Cortex of kidney (tissue), 1 donor: ENCODE data around the gene HEPHL1.

ENCODE experiments used
- DNase-seq: peaks from one replicate; lab custom pipeline; 2025; lab: John Stamatoyannopoulos, UW

The HEPHL1 gene

DNA sequence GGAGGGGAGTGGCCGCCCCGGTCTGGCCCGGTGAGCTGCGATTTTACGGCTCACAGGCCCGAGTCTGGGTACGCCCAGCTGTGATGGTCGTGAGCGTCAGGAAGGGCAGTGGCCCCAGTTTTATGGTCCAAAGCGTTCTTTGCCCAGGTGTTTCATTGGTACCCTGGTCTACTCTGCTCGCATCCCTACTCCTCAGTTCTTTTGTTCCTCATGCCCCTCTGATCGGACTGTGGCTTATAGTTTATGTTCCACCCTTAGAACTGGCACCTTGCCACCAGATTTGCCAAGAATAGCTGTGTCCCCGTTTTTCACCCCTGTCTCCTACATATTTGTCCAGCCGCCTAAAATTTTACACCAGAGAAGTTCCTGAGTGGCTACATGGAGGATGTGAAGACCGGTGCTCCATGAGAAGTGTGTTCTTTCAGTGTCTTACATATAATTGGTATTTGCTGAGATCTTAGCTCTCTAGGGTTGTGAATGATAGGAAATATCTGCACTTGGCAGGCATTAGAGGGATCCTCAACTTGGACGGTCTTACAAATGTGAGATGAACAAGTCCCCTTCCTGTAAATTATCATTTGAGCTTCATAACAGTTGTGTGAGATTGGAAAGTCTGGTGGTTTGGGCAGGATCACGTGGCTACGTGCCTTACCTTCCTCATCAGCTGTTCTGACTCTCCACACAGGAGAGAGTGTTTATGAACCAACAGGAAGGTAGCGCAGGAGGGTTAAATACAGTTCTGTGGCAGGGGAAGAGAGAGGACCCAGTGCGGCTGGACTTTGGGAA is 108.6 kb downstream of the HEPHL1 start:
- DNase-seq: no peak

DNA sequence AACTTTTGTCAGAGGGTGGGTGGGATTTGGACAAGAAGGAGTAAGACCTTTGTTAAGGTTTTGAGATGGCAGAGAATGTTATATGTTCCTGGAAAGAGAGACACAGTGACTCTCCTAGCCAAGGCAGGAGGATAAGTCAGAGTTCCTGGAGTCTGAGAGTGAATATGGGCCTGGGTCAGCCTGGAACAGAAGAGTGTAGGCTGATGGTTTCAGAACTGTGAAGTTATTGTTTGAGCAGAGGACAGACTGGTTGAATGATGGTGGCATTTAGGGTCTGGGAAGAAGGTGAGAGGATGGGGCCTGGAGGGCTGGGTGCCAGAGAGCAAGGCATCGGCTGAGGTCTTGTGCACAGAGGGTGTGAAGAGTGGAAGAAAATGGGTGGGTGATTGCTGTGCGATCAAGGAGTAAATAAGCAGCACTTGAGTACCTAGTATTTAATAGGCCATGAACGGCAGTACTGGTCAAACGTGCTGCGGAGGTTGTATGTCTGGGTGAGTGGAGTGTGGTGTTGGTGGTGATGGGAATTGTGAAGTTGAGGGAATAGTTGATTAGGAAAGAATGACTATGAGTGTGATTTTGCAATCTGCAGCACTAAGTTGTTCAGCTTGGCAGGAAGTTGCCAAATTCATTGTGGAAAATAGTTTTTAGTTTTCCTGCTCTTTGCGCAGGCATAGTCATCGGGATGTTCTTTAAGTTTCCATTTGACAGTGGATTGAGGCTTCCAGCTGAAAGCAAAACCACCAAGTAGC is 109.3 kb downstream of the HEPHL1 start:
- no peak for DNase-seq

DNA sequence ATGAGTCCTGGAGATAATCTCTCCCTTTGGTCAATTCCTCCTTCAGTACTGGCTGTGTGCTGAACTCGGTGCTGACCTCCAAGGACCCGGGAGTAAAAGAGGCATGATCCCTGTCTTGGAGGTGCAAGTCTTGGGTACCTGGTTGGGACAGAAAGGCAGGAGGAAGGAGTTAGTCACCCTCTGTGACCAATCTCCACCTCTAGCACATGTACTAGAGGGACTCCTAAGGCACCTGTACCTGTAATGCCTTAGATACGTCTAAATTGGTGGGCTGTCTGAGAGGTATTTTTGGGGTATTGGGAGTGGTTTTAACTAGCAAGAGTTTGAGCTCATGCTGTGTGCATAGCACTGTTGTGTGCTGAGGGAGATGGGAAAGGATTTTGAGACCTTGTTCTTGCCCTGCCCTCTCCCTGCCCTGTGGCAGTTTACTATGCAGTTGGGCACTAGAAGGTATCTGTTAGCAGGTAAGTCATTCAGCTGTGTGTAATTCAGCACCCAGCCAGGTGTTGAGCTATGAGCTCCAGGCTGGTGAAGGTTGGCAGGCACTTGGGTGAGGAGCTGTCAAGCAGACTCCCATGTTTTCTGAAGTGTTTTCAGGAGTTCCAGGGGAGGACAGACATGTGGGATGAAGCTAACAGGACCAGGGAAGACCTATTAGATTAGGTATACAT is 110.0 kb downstream of the HEPHL1 start:
- DNase-seq: no peak

DNA sequence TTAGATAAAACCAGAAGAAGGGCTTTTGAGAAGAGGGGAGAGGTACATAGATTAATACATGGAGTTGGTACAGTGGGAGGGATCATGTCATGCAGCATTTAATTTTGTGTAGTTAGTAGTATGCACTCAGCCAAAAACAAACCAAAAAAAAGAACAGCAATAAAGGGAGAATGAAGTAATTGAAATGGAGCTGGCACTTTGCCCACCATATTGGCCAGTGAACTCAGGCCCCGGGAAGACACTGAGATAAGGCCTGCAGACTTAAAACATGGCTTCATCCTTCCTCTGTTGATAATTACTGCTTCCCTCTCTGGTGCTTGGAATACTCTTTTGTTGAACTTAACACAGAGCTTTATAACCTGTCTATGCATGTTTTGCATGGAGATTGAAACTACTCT is 110.6 kb downstream of the HEPHL1 start:
- no peak for DNase-seq

DNA sequence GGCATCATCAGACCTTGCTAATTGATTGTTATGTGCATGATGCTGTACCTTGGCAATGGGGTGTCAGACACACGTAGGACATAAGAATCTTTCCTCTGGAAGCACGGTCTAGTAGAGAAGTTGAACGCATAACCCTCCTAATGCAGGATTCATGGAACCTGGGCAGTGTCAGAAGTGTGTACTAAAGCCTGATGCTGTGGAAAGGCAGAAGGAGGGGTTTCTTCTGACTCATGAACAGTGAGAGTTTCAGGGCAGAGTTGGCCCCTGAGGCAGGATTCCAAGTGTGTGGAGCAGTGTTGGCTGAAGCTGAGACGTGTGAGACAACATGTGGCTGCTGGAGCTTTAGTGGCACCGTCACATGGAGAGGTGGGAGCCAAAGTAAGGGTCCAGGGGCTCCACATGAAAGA is 111.0 kb downstream of the HEPHL1 start:
- no peak for DNase-seq

DNA sequence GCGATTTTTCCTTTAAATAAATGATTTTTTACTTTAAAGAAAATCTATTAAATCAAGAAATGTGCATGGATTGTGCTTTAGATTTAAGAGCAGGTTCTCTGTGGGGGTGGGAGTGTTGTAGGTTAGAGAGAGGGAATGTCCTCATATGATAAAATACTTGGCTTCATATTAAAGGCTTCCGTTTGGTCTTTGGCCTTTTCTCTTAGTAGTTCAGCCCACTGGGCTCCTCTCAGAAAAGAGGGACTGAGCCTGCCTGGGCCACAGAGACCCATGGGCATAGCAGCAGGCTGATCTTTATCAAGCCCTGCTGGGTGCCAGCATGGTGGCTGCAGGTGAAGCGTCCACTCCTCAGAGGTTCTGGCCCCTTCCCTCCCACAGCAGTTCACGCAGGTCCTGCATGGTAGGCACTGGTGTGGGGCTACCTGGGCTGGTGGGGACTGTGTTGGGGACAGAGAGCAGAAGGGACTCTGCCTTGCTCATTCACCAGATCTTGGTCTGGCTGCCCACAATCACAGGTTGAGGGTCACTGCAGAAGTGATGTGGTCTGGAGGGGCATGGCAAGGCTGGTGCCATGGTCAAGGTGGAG is 111.8 kb downstream of the HEPHL1 start:
- DNase-seq: no peak

DNA sequence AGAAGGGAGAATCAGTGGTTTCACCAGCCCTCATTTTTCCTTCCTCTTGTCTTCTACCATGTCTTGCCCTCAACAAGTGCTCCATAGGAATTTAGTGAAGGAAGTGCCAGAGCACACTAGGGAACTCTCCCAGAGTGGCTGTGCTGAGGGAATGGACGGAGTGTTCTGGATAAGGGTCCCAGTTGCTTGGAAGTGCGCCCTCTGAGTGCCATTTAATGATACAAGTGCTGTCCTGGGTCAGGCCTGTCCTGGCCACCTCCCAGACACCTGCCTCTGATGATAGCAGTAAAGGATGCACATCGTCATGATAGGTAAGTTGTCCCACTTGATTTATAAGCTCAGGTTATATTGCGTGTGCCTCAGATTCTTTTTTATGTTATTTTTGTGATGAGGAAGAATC is 112.6 kb downstream of the HEPHL1 start:
- no peak for DNase-seq

DNA sequence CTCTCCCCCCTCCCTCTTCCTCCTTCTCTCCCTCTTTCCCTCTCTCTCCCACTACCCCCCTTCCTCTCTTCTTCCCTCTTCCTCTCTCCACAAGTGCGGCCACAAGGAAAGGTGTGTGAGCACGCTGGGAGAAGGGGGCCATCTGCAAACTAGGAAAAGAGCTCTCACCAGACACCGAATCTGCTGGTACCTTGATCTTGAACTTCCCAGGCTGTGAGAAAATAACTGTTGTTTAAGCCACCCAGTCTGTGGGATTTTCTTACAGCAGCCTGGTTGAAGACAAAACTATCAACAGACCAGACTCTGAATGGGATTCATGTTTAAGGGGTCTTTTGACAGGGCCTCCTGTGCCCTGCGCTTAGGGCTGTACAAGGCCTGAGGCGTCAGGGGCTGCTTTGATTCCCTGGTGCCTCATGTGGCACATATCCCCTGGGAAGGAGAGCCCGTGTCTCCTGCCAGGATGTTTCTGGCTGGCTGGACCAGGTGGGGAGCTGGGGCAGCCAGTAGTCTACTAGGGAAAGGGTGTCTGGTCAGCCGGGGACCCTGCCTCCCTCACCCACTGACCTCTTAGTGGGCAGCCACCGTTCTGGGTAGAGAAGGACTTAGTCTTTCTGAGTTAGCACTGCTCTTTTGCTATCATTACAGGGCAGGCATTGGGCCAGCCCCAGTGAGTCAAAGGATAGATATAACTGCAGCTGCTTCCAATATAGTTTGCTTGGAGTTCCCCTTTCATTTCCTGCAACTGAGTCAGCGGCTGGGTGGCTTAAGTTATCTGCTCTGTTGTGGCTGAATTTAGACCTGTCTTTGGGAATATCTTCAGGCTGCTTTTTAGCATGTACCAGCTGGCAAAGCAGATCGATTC is 113.7 kb downstream of the HEPHL1 start:
- DNase-seq: no peak

DNA sequence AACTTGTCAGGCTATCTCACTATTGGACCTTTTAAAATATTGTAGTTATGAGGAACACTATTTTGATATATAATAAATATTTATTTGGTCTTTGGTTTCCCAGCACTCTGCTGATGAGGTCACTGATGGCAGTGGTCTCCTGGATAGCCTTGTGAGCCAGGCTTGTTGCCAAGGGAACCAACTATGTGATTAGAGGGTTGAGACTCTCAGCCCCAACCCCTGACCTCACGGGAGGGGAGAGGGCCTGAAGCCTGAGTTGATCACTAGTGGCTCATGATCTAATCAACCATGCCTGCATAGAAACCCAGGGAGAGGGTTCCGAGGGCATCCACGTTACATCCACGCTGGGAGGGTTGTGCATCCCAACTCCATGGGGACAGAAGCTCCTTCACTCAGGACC is 118.3 kb downstream of the HEPHL1 start:
- no peak for DNase-seq

DNA sequence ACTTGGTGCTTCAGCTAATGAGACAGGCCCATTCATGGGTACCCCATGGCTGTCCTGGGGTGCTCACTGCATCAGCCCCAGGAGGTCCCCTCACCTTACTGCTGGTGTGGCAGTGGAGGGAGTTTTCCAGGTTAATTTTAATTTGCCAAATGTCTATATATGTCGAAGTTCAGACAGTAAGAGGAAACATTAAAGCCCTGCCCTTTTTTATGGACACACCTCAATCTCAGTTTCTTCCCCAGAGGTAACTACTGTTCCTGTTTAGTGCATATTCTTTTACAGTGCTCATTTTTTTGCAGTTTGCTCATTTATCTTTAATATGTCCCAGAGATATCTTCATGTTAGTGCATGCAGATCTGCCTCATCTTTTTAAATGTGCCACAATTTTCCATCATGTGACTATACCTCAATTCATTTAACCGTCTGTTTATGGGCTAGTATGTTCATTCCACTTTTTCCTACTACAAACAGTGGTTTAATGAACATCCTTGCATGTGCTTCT is 119.1 kb downstream of the HEPHL1 start:
- no peak for DNase-seq

DNA sequence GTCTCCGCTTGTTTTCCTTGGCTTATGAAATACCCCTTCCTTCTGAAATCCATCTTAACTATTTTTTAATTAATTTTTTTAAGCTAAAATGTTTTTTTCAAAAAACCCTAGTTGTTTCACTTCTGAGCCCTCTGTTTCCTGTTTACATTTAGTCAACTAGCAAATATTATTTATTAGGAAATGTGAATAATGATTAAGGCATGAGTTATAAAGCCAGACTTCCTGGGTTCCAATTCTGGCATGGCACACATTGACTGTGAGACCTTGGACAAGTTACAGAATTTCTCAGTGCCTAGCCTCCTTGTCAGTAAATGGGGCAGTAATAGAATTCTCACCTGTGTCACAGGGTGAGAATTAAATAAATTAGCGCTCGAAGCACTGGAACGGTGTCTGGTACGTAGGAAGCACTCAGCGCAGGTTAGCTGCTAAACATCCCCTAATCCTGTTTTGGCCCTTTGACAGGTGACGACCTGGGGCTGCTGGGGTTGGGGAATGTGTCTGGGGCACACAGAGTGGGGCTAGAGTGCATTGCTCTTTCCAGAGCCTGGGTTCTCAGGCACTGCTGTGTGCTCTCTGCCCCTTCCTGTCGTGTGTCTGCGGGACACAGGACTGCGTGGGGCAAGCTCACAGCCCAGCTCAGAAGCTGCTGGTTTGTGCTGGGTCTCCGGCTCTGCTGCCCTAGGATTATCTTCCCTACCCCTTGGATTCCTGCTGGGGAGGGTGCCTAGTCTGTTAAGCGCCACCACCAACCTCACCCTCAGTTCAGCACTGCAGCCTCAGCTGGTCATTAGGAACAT is 120.6 kb downstream of the HEPHL1 start:
- no peak for DNase-seq

DNA sequence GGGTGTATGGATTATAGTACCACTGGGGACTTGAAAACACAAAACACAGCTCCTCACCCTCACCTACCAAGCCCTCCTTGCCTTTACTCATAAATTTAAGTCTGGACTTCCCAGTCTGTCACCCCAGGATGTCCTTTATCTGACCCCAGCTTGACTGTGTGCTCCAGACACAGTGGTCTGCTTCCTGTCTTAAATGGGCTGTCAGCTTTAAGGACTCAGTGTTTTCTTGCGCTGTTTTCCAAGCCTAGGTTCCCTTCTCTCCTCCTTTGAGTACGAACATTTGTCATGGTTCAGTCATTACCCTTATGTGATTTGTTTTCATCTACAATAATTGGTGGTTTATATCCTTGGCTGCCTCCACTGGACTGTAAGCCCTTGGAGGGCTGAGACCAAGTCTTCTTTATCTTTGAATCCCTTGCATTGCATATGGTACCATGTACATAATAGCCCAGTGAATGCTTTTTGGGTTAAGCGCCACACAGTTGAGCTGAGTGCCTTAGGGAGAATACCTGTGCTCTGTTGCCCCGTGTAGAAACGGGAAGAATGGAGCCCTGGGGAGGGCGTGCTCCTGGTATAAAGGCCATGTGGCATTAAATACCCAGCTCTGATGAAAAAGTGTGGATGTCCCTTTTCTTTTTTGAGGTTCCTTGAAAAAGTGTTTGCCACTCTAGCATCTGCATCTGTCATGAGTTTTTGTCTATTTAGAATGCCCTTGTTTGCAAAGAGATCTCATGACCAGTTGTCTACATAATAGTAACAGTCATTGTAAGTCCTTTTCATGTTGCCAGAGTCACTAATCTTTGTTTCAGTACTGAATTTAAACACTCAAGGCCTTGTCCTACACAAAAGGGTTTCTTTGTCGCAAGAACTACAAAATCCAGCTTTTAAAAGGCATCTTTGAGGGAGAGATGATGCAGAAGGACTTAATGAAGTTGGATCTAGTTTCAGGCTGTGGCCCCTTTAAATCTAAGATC is 121.4 kb downstream of the HEPHL1 start:
- no peak for DNase-seq

DNA sequence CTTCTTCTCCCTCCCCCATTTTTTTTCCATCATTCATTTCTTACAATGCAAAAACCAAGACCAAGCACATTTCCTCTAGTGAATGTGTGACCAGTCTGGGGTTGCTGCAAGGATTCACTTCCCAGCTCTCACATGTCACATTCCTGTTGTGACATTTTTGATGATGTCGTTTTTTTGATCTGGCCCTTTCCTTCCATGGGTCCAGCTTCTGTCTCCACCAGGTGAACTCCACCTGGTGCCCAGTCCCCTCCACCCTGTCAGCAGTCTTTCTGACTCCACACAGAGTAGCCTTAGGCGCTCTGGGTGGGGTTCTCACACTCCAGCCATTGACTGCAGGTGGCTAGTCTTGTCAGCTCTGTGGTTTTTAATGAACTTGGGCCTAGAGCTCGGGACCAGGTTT is 123.1 kb downstream of the HEPHL1 start:
- no peak for DNase-seq

DNA sequence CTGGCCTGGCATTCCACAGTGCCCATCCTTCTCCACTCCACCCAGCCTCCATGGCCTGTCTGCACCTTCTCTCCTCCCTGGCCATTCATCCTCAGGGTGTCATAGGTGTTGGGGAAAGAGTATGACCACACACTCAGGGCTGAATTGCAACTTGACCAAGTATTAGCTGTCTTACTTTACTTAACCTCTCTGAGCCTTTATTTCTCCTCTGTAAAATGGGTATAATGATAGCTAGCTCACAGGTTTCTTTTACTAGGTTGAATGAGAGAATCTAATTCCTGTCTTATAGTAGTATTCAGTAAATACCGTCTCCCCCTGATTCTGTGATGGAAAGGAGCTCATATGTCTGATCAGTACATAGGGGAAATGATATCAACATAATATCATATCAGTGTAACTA is 123.5 kb downstream of the HEPHL1 start:
- no peak for DNase-seq

DNA sequence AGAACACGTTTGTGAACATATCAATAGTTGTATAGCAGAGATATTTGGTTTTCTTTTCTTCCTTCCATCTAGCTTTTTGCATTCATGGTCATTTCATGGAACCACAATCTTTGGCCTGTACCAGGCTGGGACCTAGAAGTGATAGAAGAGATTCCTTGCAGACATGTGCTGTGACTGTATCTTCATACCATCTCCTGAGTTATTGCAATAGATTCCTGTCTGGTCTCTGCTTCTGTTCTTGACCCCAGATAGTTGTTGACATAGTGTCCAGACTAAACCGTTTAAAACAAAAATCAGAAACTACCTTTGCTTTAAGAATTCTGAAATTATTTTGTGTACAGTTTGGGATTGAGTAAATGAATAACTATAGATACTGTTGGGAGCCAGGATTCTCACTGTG is 124.3 kb downstream of the HEPHL1 start:
- DNase-seq: no peak

DNA sequence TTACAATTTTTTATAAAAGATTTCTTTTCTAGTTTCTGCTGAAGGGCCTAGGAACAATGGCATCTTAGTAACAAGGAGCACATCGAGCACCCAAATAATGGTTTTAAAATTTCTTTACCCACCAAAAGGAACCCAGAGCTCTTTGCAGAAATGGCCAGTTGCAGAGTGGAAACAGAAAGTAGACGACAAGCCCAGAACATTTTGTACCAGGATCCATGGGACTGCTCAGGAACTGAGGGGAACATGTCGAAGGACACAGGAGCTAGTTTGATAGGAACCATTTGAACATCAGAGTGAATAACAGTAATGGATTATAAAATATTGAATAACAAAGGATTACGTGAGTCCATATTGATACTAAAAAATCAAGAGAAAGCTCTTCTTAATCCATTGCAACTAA is 124.8 kb downstream of the HEPHL1 start:
- no peak for DNase-seq

DNA sequence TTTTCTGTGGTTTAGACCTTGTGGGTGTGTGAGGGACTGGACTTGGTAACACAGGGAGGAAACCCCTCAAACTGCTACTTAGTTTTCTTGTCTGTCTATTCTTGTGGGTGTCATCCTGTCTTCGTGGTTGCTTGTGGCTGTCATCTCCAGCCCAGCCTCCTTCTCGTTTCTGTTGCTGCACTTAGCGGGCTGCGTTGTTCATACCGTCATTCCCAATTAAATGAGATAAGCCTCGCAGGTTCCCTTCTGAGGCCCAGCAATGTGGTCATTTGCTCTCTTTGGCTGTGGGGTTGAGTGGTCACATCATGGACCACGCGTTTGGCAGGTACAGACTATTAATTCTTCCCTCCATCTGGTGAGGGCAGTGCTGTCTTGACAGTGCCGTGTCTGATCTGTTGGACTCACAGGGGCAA is 126.3 kb downstream of the HEPHL1 start:
- DNase-seq: no peak

DNA sequence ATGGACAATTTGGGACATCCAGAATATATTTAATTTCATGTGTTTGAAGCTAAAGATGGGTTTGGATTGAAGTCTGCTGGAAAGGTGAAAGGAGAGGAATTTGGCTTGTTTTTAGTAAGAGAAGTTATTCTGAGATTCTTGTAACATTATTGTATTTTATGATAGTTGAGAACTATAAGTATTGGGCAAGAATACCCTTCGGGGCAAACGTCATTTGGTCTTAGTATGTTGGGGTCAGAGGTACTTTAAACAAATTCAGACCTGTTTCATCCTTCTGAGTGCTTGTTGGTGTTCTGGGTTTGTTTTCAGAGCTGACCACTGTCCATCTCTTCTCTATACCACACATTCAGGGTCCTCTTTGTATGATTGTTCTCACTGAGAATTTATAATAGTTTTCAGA is 127.0 kb downstream of the HEPHL1 start:
- no peak for DNase-seq

DNA sequence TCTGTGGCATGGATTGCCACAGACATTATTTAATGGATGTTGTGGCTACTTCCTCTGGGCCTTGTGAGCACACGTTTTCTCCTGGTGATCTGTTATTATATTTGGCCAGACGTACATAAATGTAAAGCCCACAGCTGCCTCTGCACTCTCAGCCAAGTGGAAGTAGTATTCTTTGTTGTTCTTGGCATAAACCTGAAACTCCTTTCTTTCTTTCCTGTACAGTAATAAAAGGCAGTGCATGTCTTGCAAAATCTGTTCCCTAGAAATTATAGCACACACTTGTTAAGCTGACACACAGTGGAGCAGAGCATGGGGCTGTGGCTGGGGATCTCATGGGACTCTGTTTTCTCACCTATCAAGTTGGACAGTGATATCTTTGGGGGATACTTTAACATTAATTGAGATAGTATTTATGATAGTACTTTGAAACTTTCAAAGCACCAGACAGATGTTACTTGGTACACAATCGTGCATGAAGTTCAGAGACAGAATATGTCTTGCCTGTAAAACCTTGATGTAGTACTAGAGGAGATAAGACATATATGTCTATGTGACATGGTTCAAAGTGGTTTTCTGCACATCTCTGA is 128.4 kb downstream of the HEPHL1 start:
- DNase-seq: no peak
